Renal cortical epithelial cell (primary cell): ENCODE data around the gene SPARCL1. TPM values are rescaled to one million over a fixed set of nuclear protein-coding genes. Genes with fewer than 3 reads are reported as not detected.
A peak's percentile ranks its signal among the peaks of the same experiment; 100 is the strongest.

Source experiments
- DNase-seq: peaks from one replicate; pipeline ENCODE4 v3.0.0-alpha.2; 2011; ENCODE audit warnings: low read depth
- total RNA-seq: library from RNA; depleted of rRNA; stranded (reverse); fragments of >200 nt; gene quantifications from 2 replicates; pipeline ENCODE4 v1.2.3, GENCODE V29; 2014

SPARCL1 gene
- total RNA-seq, 1 donor from 2014 or later = 0.35 TPM

DNA sequence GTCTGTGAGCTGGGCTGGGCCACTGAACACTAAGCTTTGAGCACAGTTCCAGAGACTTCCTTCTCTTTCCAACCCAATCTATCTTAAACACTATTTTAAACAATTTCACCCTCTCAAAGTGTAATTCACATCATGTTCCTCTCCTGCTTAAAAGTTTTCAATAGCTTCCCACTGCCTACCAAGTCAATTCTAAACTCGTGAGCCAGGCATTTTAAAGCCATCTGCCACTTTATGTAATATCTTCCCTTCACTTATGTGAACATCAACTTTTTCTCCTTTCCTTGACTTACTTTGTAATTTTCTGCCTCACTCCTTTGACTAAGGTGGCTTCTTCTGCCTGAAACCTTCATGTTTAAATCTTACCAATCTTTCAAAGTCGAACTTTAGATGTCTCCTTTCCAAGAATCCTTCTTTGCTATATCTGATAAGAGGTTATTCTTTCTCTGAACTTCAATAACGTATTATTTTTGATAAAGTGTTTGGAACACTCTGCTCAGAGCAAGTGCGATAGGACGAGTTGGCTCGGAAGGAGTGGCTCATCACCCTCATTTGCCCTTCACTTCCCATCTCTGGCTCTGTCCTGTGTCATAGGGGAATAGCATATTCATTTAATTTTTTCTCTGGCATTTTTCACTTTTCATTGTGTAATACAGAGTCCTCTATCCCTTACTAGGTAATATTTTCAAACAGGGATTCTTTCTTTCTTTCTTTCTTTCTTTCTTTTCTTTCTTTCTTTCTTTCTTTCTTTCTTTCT is 13.0 kb upstream of the SPARCL1 start:
- DNase-seq = no peak

DNA sequence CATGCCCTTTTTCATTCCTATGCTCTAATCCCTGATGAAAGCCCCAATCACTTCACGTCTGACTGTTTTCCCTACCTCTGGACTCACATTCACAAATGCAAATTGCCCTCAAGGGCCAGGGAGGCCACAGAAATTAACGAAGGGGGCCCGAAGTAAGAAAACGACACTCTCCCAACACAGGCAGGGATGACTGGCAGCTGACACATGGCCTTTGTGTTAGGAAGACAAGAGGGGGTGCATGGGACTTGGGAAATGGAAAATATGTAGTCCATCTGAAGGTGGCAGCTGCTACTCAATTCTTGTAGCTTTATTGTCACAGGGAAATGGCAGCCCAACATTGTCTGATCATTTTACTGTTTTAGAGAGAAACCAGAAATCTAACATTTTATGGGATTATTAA is 12.3 kb upstream of the SPARCL1 start:
- no peak for DNase-seq

DNA sequence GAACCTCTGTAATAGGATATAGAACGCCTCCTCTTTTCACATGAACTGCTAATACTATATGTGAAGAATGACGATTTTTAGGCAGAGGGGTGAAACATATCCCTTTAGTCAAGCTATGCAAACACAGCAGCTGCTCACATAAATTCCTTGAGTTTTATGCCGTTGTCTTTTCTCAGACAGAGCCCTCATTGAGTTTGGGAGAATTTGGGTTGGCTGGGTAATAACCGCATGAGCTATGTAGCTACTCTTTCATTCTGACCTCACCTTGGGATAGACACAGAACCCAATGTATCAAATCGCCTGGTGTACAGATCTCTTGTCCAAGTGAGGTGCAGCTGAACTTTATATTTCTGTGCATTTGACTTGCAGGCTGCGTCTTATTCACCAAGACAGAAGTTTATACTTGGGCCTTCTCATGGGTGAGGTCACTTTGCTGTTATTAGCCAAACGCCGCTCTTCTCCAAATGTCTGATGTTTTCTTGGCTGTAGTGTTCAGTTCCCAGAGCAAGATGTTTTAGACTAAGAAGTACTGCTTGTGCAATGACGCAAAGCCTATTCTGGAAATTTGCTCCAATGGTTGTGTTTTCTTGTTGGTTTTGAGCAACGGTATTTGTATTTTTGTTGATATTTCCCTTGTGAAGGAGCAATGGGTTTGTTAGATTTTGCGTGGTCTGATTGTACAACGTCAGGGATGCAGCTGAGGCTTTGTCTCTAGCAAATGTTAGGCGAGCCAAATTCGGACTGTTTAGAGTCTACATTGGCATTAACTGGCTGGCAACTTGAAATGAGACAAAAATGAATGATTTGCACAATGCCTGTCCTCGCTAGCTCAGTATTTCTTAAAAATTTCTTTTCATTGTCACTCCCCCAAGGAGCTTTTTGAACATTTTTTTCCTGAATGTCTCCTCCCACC is 11.2 kb upstream of the SPARCL1 start:
- no peak for DNase-seq

DNA sequence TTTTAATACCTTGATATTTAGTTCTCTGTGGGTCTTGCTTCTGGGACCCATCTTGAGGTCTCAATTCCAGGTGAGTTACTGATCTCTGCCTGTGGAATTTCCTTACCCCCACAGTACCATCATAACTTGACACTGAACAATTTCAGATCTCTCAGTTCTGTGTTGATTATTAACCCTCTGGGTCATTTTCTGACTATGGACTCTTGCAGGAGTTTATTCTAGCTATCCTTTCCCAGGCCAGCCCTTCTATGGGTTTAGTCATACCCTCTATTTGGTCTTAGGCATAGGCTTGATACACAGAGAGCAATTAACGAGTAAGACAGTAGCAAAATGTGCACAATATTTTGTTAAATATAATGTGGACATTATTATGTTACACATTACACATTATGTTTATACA is 3.7 kb upstream of the SPARCL1 start:
- DNase-seq = peak; percentile 66

DNA sequence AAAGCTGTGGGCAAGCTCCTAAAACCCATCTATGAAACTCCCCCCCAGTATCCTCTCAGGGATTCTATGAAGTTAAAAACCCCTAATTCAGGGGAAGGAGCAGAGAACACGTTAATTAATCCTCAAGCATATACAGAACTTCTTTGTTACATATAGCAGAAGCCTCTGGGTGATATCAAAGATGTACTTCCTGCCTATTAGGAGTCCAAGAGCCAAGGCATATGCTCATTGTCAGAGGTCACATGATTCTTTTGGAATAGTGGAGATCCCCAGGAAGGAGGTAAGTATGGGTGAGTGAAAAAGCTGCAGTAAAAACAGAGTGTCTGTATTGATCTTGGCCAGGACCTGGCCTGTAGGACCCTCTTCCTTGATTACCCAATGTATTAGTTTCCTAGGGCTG is 2.9 kb upstream of the SPARCL1 start:
- DNase-seq = no peak

DNA sequence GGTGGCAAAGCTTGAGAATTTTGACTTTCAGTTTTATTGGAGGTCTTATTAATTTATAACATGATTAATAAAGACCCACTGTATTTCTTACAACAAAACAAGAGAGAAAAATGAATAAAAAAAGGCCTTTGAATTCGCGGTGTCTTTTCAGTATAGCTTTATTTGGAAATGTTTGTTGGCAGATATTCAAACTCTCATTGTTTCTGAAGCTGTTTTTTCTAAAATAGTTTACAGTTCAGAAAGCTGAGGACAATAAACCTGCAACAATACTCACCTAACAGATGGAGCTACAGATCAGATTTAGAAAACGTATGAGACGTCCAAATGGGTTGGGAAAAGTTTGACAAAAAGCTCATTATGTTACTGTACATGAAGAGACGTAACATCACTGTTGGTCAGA is 2.4 kb upstream of the SPARCL1 start:
- no peak for DNase-seq

DNA sequence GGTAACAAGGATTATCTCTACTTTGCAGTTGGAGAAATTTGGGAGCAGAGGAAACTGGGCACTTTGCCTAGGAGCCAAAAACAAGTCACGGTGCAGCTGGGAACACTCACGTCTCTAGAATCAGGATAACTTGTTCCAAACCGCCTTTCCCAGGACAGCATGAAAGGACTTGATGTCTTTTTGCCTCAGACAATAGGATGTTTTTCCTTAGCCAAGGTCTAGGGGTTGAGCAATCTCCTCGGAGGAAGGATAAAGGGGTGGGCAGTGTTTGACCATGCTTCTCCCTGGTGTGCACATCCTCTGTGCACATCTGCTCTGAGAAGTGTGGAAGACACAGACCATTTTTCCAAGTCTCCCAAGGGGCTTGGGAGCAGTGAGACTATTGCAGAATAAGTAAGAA is 1.7 kb upstream of the SPARCL1 start:
- peak; percentile 13 for DNase-seq

DNA sequence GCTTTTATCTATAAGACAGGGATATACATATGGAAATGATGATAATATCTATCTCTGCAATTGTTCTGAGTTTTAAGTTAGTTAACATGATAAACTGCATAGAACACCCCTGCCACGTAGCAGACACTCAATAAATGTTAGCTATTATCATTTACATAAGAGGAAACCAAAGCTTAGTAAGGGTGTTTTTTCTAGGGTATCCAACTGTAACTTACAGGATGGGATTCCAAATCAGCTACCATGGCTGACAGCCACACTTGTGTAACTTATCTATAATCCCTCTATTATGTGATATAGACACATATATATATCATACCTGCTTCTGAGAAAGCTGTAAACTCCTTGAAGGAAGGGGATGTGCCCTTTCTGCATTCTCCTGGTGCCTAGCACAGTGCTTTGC is 1.1 kb upstream of the SPARCL1 start:
- no peak for DNase-seq

DNA sequence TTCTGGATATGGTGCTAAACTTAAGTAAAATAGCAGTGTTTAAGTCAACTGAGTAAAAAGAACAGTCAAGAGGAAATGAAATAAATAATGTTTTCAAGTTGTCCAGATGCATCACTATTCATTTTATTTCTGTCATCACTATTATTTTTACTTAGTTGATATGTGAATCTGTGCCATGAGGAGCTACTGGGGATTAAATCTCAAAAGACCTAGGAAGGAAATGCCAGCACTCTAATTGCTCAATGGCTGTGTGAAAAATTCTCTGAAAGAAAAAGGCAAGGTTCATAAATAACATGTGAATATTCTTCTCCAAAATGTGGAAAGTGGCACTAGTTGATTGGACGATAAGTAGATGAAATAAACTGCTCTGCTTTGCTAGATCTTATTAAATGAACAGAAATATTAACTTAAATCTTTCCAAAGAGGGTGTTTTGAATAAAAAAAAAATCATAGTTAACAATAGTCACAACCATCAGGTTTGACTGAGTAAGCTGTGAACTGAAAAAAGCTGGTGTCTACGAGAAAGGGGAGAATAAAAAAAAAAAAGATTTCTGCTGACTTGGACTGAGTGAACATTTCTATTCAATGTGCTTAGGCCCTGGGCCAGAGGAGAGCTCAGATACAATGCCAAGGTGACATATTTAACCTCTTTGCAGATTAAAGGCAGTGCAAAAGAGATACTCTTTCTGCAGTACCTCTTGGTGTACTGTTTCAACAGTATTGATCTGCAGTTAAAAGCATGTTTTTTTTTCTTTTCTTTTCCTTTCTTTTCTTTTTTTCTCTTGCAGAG is 1.6 kb downstream of the SPARCL1 start:
- no peak for DNase-seq

DNA sequence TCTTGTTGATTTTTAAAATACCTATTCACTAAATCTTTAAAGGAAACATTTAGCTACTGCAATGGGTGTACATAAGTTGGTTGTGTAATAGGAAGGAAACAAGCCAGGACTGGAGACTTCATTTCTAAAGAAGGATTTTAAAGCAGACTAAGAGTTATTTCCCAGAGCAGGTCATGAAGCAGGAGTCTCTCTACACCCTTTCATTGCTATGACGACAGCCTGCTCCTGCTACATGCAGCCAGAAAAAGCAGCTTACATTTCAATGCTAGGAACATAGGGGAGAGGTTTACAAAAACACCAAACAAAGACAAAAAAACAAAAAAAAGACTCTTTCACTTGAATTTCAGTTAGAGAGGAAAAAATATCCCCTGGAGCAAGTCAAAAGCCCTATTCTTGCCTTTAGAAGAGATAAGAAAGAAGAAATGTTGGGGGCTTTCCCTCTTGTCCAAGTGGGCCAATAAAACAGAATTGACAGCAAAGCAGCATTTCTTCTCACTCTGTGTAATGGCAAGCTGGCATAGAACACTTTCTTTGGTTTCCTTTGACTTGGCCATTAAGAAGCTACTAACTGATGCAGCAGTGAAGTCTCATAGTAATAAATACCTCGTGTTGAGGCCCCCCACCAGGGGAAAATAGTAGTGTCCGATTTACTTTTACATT is 3.4 kb downstream of the SPARCL1 start:
- peak; percentile 35 for DNase-seq

DNA sequence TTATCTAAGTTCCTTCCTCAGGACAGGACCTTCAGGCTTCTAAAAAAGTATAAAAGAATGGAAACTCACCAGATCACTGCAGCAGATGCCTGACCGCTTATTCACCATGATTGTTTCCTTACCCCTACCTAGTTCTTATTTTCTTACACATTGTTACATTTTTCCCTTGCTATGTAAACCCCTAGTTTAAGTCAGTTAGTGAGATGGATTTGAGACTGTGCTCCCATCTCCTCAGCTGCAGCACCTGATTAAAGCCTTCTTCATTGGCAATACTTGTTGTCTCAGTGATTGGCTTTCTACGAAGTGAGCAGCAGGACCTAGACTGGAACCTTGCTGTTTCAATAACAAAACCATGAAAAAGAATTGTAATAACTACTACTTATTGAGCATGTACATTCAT is 4.7 kb downstream of the SPARCL1 start:
- DNase-seq = no peak

DNA sequence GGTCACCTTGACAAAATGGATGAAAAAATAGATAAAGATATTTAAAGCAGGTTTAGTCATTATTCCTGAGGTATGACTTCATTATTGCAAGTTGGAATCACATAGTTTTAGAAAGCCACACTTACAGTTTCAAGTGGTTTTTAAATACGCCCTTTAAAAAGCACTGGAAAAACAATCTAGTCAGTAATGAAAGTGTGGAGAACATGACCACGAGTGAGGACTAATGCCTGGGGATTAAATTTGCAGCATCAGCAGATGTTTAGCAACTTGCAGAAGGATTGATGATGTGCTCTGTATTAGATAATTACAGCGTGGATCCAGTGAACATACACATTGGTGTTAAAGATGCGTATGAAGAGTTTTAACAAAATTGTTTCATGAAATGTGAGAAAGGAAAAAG is 5.9 kb downstream of the SPARCL1 start:
- no peak for DNase-seq

DNA sequence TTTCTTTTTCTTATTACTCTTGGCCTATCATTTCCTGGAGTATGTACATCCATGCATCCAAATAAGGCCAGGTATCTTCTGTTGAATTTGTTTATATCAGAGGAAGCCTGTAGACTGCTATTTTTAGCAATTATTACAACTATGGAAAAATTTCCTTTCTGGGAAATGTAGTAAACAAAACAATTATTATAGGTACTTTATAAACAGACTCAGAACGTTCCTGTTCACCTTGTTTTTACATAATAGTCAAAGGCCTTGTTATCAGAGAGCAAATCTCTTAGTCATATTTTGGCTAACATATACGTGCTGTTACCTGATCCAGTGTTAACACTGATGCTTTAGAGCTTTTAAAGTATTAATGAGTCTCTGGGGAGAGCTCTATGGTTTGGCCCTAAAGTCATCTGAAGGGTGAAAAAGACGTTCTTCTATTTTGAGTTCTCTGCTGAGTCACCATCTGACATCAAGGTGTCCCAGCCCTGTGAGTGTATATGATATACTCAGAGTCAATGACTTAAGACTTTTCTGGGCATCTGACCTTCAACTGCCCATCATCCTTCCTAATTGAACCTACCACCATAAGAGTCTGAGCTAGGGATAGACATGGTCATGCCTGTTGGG is 7.3 kb downstream of the SPARCL1 start:
- DNase-seq = peak; percentile 48

DNA sequence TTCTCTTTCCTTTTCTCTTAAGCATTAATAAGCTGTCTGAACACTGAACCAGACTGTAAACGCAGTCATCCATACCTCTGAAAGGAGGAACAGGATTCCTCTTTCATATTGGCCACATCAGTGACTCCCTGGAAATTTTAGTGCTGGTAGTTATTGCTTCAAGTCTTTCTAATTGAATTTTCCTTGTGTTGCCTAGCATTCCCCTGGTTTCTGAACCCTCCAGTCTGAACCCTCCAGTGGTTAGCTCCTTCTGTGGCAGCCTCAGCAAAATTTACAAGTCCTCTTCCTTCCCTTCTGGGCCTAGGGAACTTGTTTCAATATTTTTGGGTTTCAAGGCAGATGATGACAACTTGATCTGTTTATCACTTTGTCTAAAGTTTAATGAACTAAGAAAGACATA is 7.9 kb downstream of the SPARCL1 start:
- no peak for DNase-seq

DNA sequence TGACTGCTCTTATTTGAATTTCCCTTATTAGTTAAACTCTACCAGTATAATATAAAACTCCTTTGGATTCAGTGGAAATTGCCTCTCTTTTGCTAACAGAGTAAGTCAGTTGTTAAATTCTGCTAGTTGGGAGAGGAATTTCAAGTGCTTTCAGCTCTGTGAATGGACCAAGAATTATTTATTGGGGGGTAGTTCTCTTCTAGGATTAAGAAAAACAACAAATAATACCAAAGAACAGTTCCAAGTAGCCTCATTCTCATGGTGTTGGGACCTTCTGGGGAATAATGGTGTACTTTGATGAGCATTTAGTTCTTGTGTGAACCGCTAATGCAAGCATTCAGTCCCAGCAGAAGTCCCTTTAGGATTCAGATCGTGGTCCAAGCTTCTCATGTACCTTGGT is 11.6 kb downstream of the SPARCL1 start:
- no peak for DNase-seq

DNA sequence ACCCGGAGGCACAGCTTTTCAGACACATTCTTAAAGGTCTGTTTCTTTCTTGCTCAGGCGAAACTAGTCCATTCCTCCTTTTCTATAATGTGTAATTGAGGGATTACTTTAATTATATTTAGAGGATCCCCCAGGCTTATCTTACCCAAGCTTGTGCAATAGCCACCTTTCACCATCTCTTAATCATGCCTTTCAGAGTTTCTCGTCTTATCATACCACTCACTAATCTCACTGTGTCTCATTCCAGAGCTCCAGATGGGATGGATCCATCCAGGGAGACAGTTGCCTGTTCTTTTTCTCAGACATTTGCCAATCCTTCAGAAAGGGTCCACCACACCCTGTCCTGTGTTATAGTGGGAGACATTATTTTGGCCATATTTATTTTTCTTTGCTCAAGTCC is 12.5 kb downstream of the SPARCL1 start:
- DNase-seq = no peak

DNA sequence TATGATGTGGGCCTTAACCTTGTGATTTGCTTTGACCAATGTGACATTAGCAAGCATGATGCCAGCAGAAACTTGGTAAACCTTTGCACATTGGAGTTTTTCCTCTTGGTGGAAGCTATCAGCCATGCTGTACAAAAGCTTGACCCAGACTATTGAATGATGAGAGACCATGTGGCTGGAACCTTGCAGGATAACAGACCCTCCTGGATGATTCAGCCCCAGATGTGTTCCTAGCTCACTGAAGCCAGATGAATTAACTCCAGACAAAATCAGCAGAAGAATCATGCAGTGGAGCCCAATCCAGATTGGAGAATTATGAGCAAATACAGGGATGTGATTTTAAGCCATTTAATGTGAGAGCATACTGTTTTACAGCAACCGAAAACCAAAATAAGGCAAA is 16.8 kb downstream of the SPARCL1 start:
- DNase-seq = no peak

DNA sequence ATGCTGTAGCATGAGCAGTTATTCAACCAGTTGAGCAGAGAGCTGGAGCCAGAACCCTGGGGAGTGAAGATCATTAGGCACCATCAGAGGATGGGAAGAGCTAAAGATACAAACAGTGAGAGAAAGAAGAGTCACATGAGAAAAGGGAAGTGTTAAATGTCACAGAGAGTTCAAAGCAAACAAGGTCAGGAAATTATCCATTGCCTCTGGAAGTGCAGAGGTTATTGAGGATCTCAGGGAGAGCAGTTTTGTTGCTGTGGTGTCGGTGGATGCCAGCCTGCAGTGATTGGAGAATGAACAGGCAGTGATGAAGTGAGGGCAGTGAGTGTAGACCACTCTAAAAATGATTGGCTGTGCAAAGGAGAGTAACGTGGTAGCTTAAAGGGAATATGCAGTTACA is 17.7 kb downstream of the SPARCL1 start:
- no peak for DNase-seq

DNA sequence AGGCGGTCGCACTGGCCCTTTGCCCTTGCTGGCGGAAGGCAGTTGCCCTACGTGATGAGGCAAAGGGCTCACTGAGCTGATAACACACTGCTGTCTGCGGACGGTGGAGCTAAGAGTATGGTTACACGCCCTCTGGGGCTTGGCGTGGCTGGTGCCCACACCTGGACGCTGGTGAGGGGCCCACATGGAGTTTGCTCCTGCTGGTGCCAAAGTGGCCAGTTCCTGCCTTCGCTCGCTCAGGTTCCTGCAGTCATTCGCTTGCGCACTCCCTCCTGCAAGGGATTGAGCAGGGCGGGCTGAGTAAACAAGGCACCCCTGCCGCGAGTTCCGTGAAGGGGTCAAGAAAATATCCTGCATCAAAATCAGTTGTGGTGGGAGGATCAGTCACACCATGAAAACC is 18.4 kb downstream of the SPARCL1 start:
- no peak for DNase-seq

DNA sequence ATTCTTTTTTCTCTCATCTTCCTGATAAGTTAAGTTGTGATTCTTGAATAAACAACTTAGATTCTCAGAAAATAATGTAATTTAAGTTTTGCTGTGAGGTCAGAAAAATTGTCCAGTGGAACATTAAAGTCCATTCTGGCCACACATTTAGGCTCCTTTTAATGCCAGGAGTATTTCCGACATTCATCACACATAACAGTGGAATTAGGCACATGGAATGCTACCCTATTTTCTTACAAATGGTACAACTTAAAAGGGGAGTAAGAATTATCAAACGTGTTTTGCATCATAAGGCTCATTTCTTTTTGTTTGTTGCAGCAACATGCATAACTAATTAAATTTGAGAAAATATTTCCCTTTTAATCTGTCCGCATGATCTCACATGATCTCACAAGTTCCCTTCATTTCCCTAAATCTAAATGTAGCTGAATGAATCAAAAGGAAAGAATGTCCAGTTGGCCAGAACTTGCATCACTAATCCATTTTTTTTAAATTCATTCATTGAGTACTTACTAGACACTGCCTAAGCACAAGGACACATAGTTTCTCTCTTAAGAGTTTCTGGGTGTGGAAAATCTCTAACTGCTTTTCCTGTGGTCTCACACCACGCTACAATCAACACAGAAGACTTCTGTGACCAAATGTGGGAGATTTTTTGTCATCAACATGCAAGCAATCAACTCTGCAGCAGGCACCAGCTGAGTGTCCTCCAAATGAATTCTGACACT is 22.0 kb downstream of the SPARCL1 start:
- peak; percentile 75 for DNase-seq

DNA sequence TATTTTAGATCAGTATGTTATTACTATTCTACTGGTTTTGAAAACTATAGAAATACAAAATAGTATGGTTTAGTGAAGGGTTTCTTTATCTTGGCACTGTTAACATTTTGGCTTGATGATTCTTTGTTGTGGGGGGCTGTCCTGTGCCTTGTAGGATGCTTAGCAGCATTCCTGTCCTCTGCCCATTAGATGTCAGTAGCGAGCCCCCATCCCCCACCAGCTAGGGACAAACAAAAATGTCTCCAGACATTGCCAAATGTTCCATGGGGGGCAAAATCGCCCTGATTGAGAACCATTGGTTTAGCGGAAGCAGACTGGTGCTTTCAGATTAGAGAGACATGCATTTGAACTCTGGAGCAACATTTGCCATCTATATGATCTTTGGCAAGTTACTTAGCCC is 23.3 kb downstream of the SPARCL1 start:
- DNase-seq = no peak
